Measurements from ENCODE around the gene AFG1L. TPM values are rescaled to one million over a fixed set of nuclear protein-coding genes. Genes with fewer than 3 reads are reported as not detected.

The AFG1L gene
- total RNA-seq, 1 experiment from 2014 or later, result 6.1 TPM

- Histone ChIP-seq H3K36me3 (ENCODE audit: insufficient read depth, low read length) (no peaks in the 10 kb centered on the region), H3K4me3 (ENCODE audit: low read length) (no peak overlapping the region), H2AFZ (ENCODE audit: low read length) (no peak overlapping the region), H3K79me2 (ENCODE audit: low read length) (no peaks in the 10 kb centered on the region), H3K9me2 (replicated peaks; ENCODE audit: insufficient read depth, low read length) (no peaks in the 10 kb centered on the region), H3K4me2 (ENCODE audit: low read depth, low read length, poor library complexity, severe bottlenecking) (no peak overlapping the region), H3K9ac (ENCODE audit: low read length) (no peak overlapping the region), H3K27ac (ENCODE audit: low read length) (no peak overlapping the region), H4K20me1 (ENCODE audit: insufficient read depth, low read depth, low read length) (no peaks in the 10 kb centered on the region), H3K9me3 (ENCODE audit: low read length) (no peaks in the 10 kb centered on the region), H3K27me3 (ENCODE audit: low read length) (no peaks in the 10 kb centered on the region), H3K4me1 (ENCODE audit: low read length) (no peaks in the 10 kb centered on the region)
- DNase-seq, result no peak
Measured at GRCh38 chr6:108455688-108456087, 160.8 kb downstream of the AFG1L start.

GRCh38 chr6:108463784-108464183 is 168.9 kb downstream of the AFG1L start:
- no peak overlapping the region for H2AFZ ChIP-seq (ENCODE audit: low read length)
- no peak for DNase-seq
- H3K4me3 ChIP-seq (ENCODE audit: low read length), result no peak overlapping the region
- no peaks in the 10 kb centered on the region for H3K79me2 ChIP-seq (ENCODE audit: low read length)
- H3K4me1 ChIP-seq (ENCODE audit: low read length), result no peaks in the 10 kb centered on the region
- H3K4me2 ChIP-seq (ENCODE audit: low read depth, low read length, poor library complexity, severe bottlenecking), result no peak overlapping the region
- H3K36me3 ChIP-seq (ENCODE audit: insufficient read depth, low read length), result no peaks in the 10 kb centered on the region
- no peaks in the 10 kb centered on the region for H3K9me2 ChIP-seq (replicated peaks; ENCODE audit: insufficient read depth, low read length)
- H3K27me3 ChIP-seq (ENCODE audit: low read length), result no peaks in the 10 kb centered on the region
- no peak overlapping the region for H3K27ac ChIP-seq (ENCODE audit: low read length)
- no peaks in the 10 kb centered on the region for H4K20me1 ChIP-seq (ENCODE audit: insufficient read depth, low read depth, low read length)
- no peaks in the 10 kb centered on the region for H3K9me3 ChIP-seq (ENCODE audit: low read length)
- H3K9ac ChIP-seq (ENCODE audit: low read length), result no peak overlapping the region

- Histone ChIP-seq H3K9ac (ENCODE audit: low read length) (no peak overlapping the region), H3K9me3 (ENCODE audit: low read length) (no peaks in the 10 kb centered on the region), H3K4me1 (ENCODE audit: low read length) (no peaks in the 10 kb centered on the region), H3K27ac (ENCODE audit: low read length) (no peak overlapping the region), H3K9me2 (replicated peaks; ENCODE audit: insufficient read depth, low read length) (no peaks in the 10 kb centered on the region), H3K4me3 (ENCODE audit: low read length) (no peak overlapping the region), H3K36me3 (ENCODE audit: insufficient read depth, low read length) (no peaks in the 10 kb centered on the region), H3K27me3 (ENCODE audit: low read length) (no peaks in the 10 kb centered on the region), H3K79me2 (ENCODE audit: low read length) (no peaks in the 10 kb centered on the region), H2AFZ (ENCODE audit: low read length) (no peak overlapping the region), H4K20me1 (ENCODE audit: insufficient read depth, low read depth, low read length) (no peaks in the 10 kb centered on the region), H3K4me2 (ENCODE audit: low read depth, low read length, poor library complexity, severe bottlenecking) (no peak overlapping the region)
- DNase-seq, result no peak
Measured at GRCh38 chr6:108464418-108465097, 169.7 kb downstream of the AFG1L start.

GRCh38 chr6:108465098-108465495 is 170.2 kb downstream of the AFG1L start:
- Histone ChIP-seq H3K27ac (ENCODE audit: low read length) (no peak overlapping the region), H4K20me1 (ENCODE audit: insufficient read depth, low read depth, low read length) (no peaks in the 10 kb centered on the region), H2AFZ (ENCODE audit: low read length) (no peak overlapping the region), H3K4me2 (ENCODE audit: low read depth, low read length, poor library complexity, severe bottlenecking) (no peak overlapping the region), H3K4me3 (ENCODE audit: low read length) (no peak overlapping the region), H3K9me3 (ENCODE audit: low read length) (no peaks in the 10 kb centered on the region), H3K36me3 (ENCODE audit: insufficient read depth, low read length) (no peaks in the 10 kb centered on the region), H3K79me2 (ENCODE audit: low read length) (no peaks in the 10 kb centered on the region), H3K9ac (ENCODE audit: low read length) (no peak overlapping the region), H3K4me1 (ENCODE audit: low read length) (no peaks in the 10 kb centered on the region), H3K9me2 (replicated peaks; ENCODE audit: insufficient read depth, low read length) (no peaks in the 10 kb centered on the region), H3K27me3 (ENCODE audit: low read length) (no peaks in the 10 kb centered on the region)
- DNase-seq, result no peak

- H3K36me3 ChIP-seq (ENCODE audit: insufficient read depth, low read length), result no peaks in the 10 kb centered on the region
- H3K4me1 ChIP-seq (ENCODE audit: low read length), result no peaks in the 10 kb centered on the region
- no peaks in the 10 kb centered on the region for H4K20me1 ChIP-seq (ENCODE audit: insufficient read depth, low read depth, low read length)
- H2AFZ ChIP-seq (ENCODE audit: low read length), result no peak overlapping the region
- H3K27me3 ChIP-seq (ENCODE audit: low read length), result no peaks in the 10 kb centered on the region
- DNase-seq, result no peak
- no peak overlapping the region for H3K27ac ChIP-seq (ENCODE audit: low read length)
- H3K9me2 ChIP-seq (replicated peaks; ENCODE audit: insufficient read depth, low read length), result no peaks in the 10 kb centered on the region
- H3K79me2 ChIP-seq (ENCODE audit: low read length), result no peaks in the 10 kb centered on the region
- H3K4me2 ChIP-seq (ENCODE audit: low read depth, low read length, poor library complexity, severe bottlenecking), result no peak overlapping the region
- H3K9ac ChIP-seq (ENCODE audit: low read length), result no peak overlapping the region
- H3K9me3 ChIP-seq (ENCODE audit: low read length), result no peaks in the 10 kb centered on the region
- H3K4me3 ChIP-seq (ENCODE audit: low read length), result no peak overlapping the region
Measured at GRCh38 chr6:108468346-108468745, 173.5 kb downstream of the AFG1L start.

GRCh38 chr6:108469316-108469715 is 174.5 kb downstream of the AFG1L start:
- Histone ChIP-seq H3K4me1 (ENCODE audit: low read length) (peaks cover under 1% of the 10 kb centered on the region), H3K36me3 (ENCODE audit: insufficient read depth, low read length) (no peaks in the 10 kb centered on the region), H3K79me2 (ENCODE audit: low read length) (no peaks in the 10 kb centered on the region), H3K9me2 (replicated peaks; ENCODE audit: insufficient read depth, low read length) (no peaks in the 10 kb centered on the region), H3K9ac (ENCODE audit: low read length) (no peak overlapping the region), H4K20me1 (ENCODE audit: insufficient read depth, low read depth, low read length) (no peaks in the 10 kb centered on the region), H3K9me3 (ENCODE audit: low read length) (no peaks in the 10 kb centered on the region), H3K4me2 (ENCODE audit: low read depth, low read length, poor library complexity, severe bottlenecking) (no peak overlapping the region), H2AFZ (ENCODE audit: low read length) (no peak overlapping the region), H3K27me3 (ENCODE audit: low read length) (no peaks in the 10 kb centered on the region), H3K4me3 (ENCODE audit: low read length) (no peak overlapping the region), H3K27ac (ENCODE audit: low read length) (no peak overlapping the region)
- DNase-seq, result no peak

- Histone ChIP-seq H3K9me3 (ENCODE audit: low read length) (no peaks in the 10 kb centered on the region), H3K4me1 (ENCODE audit: low read length) (peaks cover 4% of the 10 kb centered on the region), H3K36me3 (ENCODE audit: insufficient read depth, low read length) (no peaks in the 10 kb centered on the region), H3K27ac (ENCODE audit: low read length) (no peak overlapping the region), H4K20me1 (ENCODE audit: insufficient read depth, low read depth, low read length) (no peaks in the 10 kb centered on the region), H3K4me2 (ENCODE audit: low read depth, low read length, poor library complexity, severe bottlenecking) (no peak overlapping the region), H2AFZ (ENCODE audit: low read length) (no peak overlapping the region), H3K79me2 (ENCODE audit: low read length) (no peaks in the 10 kb centered on the region), H3K27me3 (ENCODE audit: low read length) (no peaks in the 10 kb centered on the region), H3K4me3 (ENCODE audit: low read length) (no peak overlapping the region), H3K9me2 (replicated peaks; ENCODE audit: insufficient read depth, low read length) (no peaks in the 10 kb centered on the region), H3K9ac (ENCODE audit: low read length) (no peak overlapping the region)
- no peak for DNase-seq
Measured at GRCh38 chr6:108473197-108473596, 178.3 kb downstream of the AFG1L start.

GRCh38 chr6:108476376-108476775 is 181.5 kb downstream of the AFG1L start:
- no peaks in the 10 kb centered on the region for H3K27me3 ChIP-seq (ENCODE audit: low read length)
- no peaks in the 10 kb centered on the region for H3K9me3 ChIP-seq (ENCODE audit: low read length)
- H3K4me3 ChIP-seq (ENCODE audit: low read length), result no peak overlapping the region
- H4K20me1 ChIP-seq (ENCODE audit: insufficient read depth, low read depth, low read length), result no peaks in the 10 kb centered on the region
- no peaks in the 10 kb centered on the region for H3K79me2 ChIP-seq (ENCODE audit: low read length)
- H3K27ac ChIP-seq (ENCODE audit: low read length), result no peak overlapping the region
- DNase-seq, result no peak
- no peaks in the 10 kb centered on the region for H3K9me2 ChIP-seq (replicated peaks; ENCODE audit: insufficient read depth, low read length)
- H3K36me3 ChIP-seq (ENCODE audit: insufficient read depth, low read length), result no peaks in the 10 kb centered on the region
- no peak overlapping the region for H2AFZ ChIP-seq (ENCODE audit: low read length)
- peaks cover 4% of the 10 kb centered on the region for H3K4me1 ChIP-seq (ENCODE audit: low read length)
- no peak overlapping the region for H3K4me2 ChIP-seq (ENCODE audit: low read depth, low read length, poor library complexity, severe bottlenecking)
- H3K9ac ChIP-seq (ENCODE audit: low read length), result no peak overlapping the region
